Caco-2 (cell line): ENCODE data around the gene DDX59. TPM values are rescaled to one million over a fixed set of nuclear protein-coding genes. Genes with fewer than 3 reads are reported as not detected.

Source experiments
- BruUV-seq: library from RNA; stranded (reverse); fragments of 400-500 nt; replicated peaks from 2 replicates; lab custom pipeline; 2021; lab: Mats Ljungman, UMichigan
- CTCF ChIA-PET: fragments of 300-600 bp; sonication (Branson Sonifier 250); formaldehyde crosslinking; loops from one replicate; lab custom pipeline; 2022; ENCODE audit warnings: antibody characterized with exemption; lab: Charles Lee
- POLR2A ChIA-PET: fragments of 300-600 bp; sonication (Branson Sonifier 250); formaldehyde crosslinking; loops from one replicate; lab custom pipeline; 2022; ENCODE audit warnings: antibody characterized with exemption; lab: Charles Lee
- DNase-seq, 2 experiments: peaks; one replicate each; pipeline versions ENCODE4 v3.0.0 to v3.0.0-alpha.2; 2020 to 2022
- H3K27me3 ChIP-seq: replicated peaks from 2 replicates; pipeline ENCODE4 v1.6.0; 2011; ENCODE audit warnings: low read length; ENCODE audit not compliant: control insufficient read depth, insufficient read depth
- H3K36me3 ChIP-seq: 2 replicates; pipeline ENCODE4 v1.5.1; 2011; ENCODE audit warnings: low read length; ENCODE audit not compliant: control insufficient read depth, insufficient read depth
- H3K4me1 ChIP-seq: fragments of 250-450 bp; sonication (Bioruptor Pico); 2 replicates; pipeline ENCODE4 v1.5.1; 2020; ENCODE audit warnings: mild to moderate bottlenecking
- H3K4me3 ChIP-seq: 2 replicates; pipeline ENCODE4 v1.5.1; 2011; ENCODE audit warnings: low read depth, mild to moderate bottlenecking, control low read depth, low read length
- H3K9me3 ChIP-seq: fragments of 250-450 bp; sonication (Bioruptor Pico); 2 replicates; pipeline ENCODE4 v1.5.1; 2020; ENCODE audit warnings: mild to moderate bottlenecking, moderate library complexity
- H3K27ac Mint-ChIP-seq: one replicate; pipeline ENCODE4 v1.8.0; 2022; ENCODE audit warnings: mixed read lengths; ENCODE audit not compliant: unreplicated experiment
- H3K27me3 Mint-ChIP-seq: one replicate; pipeline ENCODE4 v1.8.0; 2022; ENCODE audit warnings: mixed read lengths; ENCODE audit not compliant: insufficient read depth, unreplicated experiment
- H3K36me3 Mint-ChIP-seq: one replicate; pipeline ENCODE4 v1.8.0; 2022; ENCODE audit warnings: mild to moderate bottlenecking, mixed read lengths; ENCODE audit not compliant: insufficient read depth, unreplicated experiment
- H3K4me1 Mint-ChIP-seq: one replicate; pipeline ENCODE4 v1.8.0; 2022; ENCODE audit warnings: low read depth, mixed read lengths; ENCODE audit not compliant: unreplicated experiment
- H3K4me3 Mint-ChIP-seq: one replicate; pipeline ENCODE4 v1.8.0; 2022; ENCODE audit warnings: mild to moderate bottlenecking, moderate library complexity, mixed read lengths; ENCODE audit not compliant: unreplicated experiment
- H3K9me3 Mint-ChIP-seq: one replicate; pipeline ENCODE4 v1.8.0; 2022; ENCODE audit warnings: mixed read lengths; ENCODE audit not compliant: unreplicated experiment
- intact Hi-C: fragments of 100-400 bp; cut with micrococcal nuclease; formaldehyde crosslinking; loops from one replicate; pipeline ENCODE4 v1.10.0; 2022; ENCODE audit not compliant: unreplicated experiment
- total RNA-seq: library from RNA; stranded (reverse); gene quantifications from 2 replicates; pipeline ENCODE4 v1.2.3, GENCODE V29; 2022
- TF ChIP-seq, protein P1 (sequence below), 2 experiments: fragments of 200-600 bp in 1 of 2; IDR thresholded peaks; 1 replicate in 1 of 2; 2 replicates in 1 of 2; pipeline versions ENCODE4 v1.5.1 to v1.8.0; 2011 to 2022; ENCODE audit warnings: antibody characterized with exemption in 1 of 2, control low read depth in 1 of 2, inconsistent platforms in 1 of 2, low read depth in 1 of 2, low read length in 1 of 2, mild to moderate bottlenecking in 1 of 2, moderate library complexity in 1 of 2; ENCODE audit not compliant: insufficient read depth in 1 of 2, severe bottlenecking in 1 of 2, unreplicated experiment in 1 of 2

The DDX59 gene
- total RNA-seq, 1 experiment from 2014 or later, result 13.5 TPM

DNA sequence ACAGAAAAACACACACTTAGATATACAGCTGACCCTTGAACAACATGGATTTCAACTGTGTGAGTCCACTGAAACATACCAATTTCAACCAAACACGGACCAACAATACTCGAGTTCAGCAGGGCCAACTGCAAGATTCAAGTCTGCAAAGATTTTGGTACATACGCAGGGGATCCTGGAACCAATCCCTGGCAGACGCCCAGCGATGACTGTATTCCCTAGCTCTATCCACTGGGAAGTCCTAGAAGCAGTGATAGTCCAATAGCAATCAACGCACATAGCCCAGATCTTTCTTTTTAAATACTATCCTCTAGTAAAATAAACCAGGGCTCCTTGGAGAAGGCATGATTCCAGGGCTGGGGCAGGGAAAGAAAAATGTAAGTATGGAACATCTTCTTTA, 9.0 kb downstream of the DDX59 start:
- DNase-seq, result no peak
- intact Hi-C loops, result no loop called here
- Mint-ChIP-seq H3K9me3 (no peaks in the 10 kb centered on the region), H3K27ac (no peak overlapping the region), H3K36me3 (peaks cover 29% of the 10 kb centered on the region), H3K4me1 (peaks cover 7% of the 10 kb centered on the region), H3K4me3 (no peak overlapping the region), H3K27me3 (no peaks in the 10 kb centered on the region)
- POLR2A ChIA-PET, result no interaction called here
- no TSS peak for BruUV-seq
- Histone ChIP-seq H3K27me3 (no peaks in the 10 kb centered on the region), H3K36me3 (no peaks in the 10 kb centered on the region), H3K4me1 (peaks cover 16% of the 10 kb centered on the region), H3K9me3 (no peaks in the 10 kb centered on the region), H3K4me3 (no peak overlapping the region)
- CTCF ChIA-PET, result no interaction called here
- TF ChIP-seq, protein P1, sequence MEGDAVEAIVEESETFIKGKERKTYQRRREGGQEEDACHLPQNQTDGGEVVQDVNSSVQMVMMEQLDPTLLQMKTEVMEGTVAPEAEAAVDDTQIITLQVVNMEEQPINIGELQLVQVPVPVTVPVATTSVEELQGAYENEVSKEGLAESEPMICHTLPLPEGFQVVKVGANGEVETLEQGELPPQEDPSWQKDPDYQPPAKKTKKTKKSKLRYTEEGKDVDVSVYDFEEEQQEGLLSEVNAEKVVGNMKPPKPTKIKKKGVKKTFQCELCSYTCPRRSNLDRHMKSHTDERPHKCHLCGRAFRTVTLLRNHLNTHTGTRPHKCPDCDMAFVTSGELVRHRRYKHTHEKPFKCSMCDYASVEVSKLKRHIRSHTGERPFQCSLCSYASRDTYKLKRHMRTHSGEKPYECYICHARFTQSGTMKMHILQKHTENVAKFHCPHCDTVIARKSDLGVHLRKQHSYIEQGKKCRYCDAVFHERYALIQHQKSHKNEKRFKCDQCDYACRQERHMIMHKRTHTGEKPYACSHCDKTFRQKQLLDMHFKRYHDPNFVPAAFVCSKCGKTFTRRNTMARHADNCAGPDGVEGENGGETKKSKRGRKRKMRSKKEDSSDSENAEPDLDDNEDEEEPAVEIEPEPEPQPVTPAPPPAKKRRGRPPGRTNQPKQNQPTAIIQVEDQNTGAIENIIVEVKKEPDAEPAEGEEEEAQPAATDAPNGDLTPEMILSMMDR (IDR thresholded peaks at IDR 0.05; ENCODE audit: insufficient read depth in 1 of 2, low read depth in 1 of 2, low read length in 1 of 2, severe bottlenecking in 1 of 2, unreplicated experiment in 1 of 2), result no peak

DNA sequence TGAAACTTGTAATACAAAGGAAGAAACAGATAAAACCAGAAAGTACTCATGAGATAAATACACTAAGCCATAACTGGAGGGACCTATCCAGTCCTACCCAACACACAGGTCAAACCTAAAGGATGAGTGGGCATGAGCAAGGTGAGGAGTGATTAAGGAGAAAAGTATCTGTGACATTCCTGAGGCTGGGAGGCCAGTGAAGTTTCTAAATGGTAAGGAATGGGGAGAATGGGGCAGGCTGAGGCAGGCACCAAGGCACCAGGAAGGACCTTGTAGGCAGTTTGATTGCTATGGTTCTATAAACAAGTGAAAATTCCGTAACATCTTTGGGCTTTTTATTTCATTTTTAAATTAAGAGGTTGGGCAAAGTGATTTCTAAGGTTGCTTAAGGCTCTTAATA, 10.4 kb downstream of the DDX59 start:
- H3K36me3 Mint-ChIP-seq, result peaks cover 22% of the 10 kb centered on the region
- H3K27ac Mint-ChIP-seq, result peak overlapping the region; percentile 85
- intact Hi-C loops, result no loop called here

DNA sequence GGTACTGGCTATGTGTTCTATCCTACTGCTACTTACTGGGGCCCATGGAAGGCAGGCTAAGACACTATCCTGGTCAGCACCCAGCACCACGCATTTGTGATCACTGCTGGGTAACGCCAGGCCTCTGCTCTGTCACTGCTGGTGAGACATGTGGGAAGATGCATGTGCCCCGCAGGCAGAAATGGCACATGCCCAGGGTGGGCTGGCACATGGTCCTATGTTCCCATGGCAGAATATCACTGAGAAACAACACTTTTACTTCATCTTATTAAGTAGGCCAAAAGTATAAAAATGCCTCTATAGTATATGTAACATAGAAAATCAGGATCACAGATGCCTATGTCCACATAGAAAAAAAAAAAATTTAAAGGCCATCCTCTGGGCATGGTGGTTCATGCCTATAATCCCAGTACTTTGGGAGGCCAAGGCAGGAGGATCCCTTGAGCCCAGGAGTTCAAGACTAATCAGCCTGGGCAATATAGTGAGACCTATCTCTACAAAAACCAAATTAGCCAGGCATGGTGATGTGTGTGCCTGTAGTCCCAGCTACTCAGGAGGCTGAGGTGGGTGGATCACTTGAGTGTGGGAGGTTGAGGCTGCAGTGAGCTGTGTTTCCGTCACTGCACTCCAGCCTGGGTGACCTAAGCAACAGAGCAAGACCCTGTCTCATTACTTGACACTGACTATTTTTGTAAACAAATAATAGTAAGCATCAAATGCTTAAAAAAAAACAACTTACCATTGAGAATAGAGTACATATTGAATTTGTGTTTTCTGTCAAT, 11.5 kb downstream of the DDX59 start:
- H3K27ac Mint-ChIP-seq, result no peak overlapping the region
- BruUV-seq, result no TSS peak
- ChIA-PET POLR2A (no interaction called here), CTCF (no interaction called here)
- H3K4me1 ChIP-seq, result peaks cover 33% of the 10 kb centered on the region
- no peaks in the 10 kb centered on the region; the same call in 1 of the 2 replicates for H3K9me3 ChIP-seq
- intact Hi-C loops, result no loop called here
- TF ChIP-seq, protein P1 (IDR thresholded peaks at IDR 0.05; ENCODE audit: insufficient read depth in 1 of 2, low read depth in 1 of 2, low read length in 1 of 2, severe bottlenecking in 1 of 2, unreplicated experiment in 1 of 2), result no peak
- H3K27me3 Mint-ChIP-seq, result no peaks in the 10 kb centered on the region
- H3K27me3 ChIP-seq, result no peaks in the 10 kb centered on the region
- peaks cover 30% of the 10 kb centered on the region for H3K4me1 Mint-ChIP-seq
- no peak overlapping the region for H3K4me3 Mint-ChIP-seq
- no peaks in the 10 kb centered on the region for H3K36me3 ChIP-seq
- H3K36me3 Mint-ChIP-seq, result peaks cover 25% of the 10 kb centered on the region
- DNase-seq, result no peak
- H3K9me3 Mint-ChIP-seq, result peaks cover 9% of the 10 kb centered on the region
- no peak overlapping the region for H3K4me3 ChIP-seq

More for the DNA sequence above, 10.4 kb downstream of the DDX59 start:
- peak overlapping the region; percentile 12 for H3K4me3 Mint-ChIP-seq
- no peaks in the 10 kb centered on the region for H3K9me3 ChIP-seq
- CTCF ChIA-PET, result no interaction called here
- H3K27me3 Mint-ChIP-seq, result no peaks in the 10 kb centered on the region
- TF ChIP-seq, protein P1 (IDR thresholded peaks at IDR 0.05; ENCODE audit: insufficient read depth in 1 of 2, low read depth in 1 of 2, low read length in 1 of 2, severe bottlenecking in 1 of 2, unreplicated experiment in 1 of 2), result no peak
- POLR2A ChIA-PET, result no interaction called here
- H3K4me1 Mint-ChIP-seq, result peaks cover 21% of the 10 kb centered on the region
- H3K27me3 ChIP-seq, result no peaks in the 10 kb centered on the region
- DNase-seq, result peak; percentile 23 to 62
- no TSS peak for BruUV-seq
- no peaks in the 10 kb centered on the region for H3K36me3 ChIP-seq
- H3K4me3 ChIP-seq, result no peak overlapping the region
- H3K9me3 Mint-ChIP-seq, result no peaks in the 10 kb centered on the region
- H3K4me1 ChIP-seq, result peaks cover 29% of the 10 kb centered on the region
